IMR-90 (cell line): ENCODE results near the gene COG2. TPM values are rescaled to one million over a fixed set of nuclear protein-coding genes. Genes with fewer than 3 reads are reported as not detected.

Experiments
- ATAC-seq: fragments of 200-7000 bp; cut with Tn5 transposase; 2 replicates; pipeline ENCODE4 v1.9.1; 2020; ENCODE audit warnings: low read depth, mild to moderate bottlenecking, moderate library complexity
- BruUV-seq: library from RNA; stranded (reverse); fragments of 400-500 nt; replicated peaks from 2 replicates; lab custom pipeline; 2021; lab: Mats Ljungman, UMichigan
- CTCF ChIA-PET: fragments of 300-600 bp; formaldehyde crosslinking; extraction: SDS; loops from one replicate; lab custom pipeline; 2021; ENCODE audit warnings: antibody characterized with exemption; lab: Yijun Ruan, JAX
- POLR2A ChIA-PET: fragments of 300-600 bp; sonication (Branson Sonifier 250); formaldehyde crosslinking; loops from one replicate; lab custom pipeline; 2022; ENCODE audit warnings: antibody characterized with exemption; ENCODE audit not compliant: unreplicated experiment; lab: Charles Lee
- DNase-seq: peaks from one replicate; pipeline ENCODE4 v3.0.0; 2013
- H2AFZ ChIP-seq: replicated peaks from 2 replicates; pipeline ENCODE3; 2013; ENCODE audit warnings: low read length, mild to moderate bottlenecking; ENCODE audit not compliant: poor library complexity
- H2AK5ac ChIP-seq: 2 replicates; pipeline ENCODE4 v1.6.1; 2013; ENCODE audit warnings: low read depth, low read length, inconsistent platforms
- H2AK9ac ChIP-seq: replicated peaks from 2 replicates; pipeline ENCODE3; 2013; ENCODE audit warnings: mild to moderate bottlenecking, low read depth, low read length, moderate library complexity; ENCODE audit not compliant: poor library complexity
- H2BK120ac ChIP-seq: 2 replicates; pipeline ENCODE4 v1.6.1; 2013; ENCODE audit warnings: low read depth, low read length, inconsistent platforms
- H2BK15ac ChIP-seq: 3 replicates; pipeline ENCODE4 v1.6.1; 2013; ENCODE audit warnings: low read depth, low read length, inconsistent platforms
- H2BK20ac ChIP-seq: 2 replicates; pipeline ENCODE4 v1.6.1; 2013; ENCODE audit warnings: low read depth, mild to moderate bottlenecking, inconsistent platforms, low read length, moderate library complexity
- H2BK5ac ChIP-seq: 2 replicates; pipeline ENCODE4 v1.6.1; 2013; ENCODE audit warnings: mild to moderate bottlenecking, low read depth, low read length, inconsistent platforms; ENCODE audit not compliant: poor library complexity, severe bottlenecking
- H3K14ac ChIP-seq: replicated peaks from 2 replicates; pipeline ENCODE4 v1.6.1; 2013; ENCODE audit warnings: low read depth, low read length, inconsistent platforms
- H3K18ac ChIP-seq: 2 replicates; pipeline ENCODE4 v1.6.1; 2013; ENCODE audit warnings: low read depth, low read length, control low read depth
- H3K23ac ChIP-seq: 2 replicates; pipeline ENCODE4 v1.6.1; 2013; ENCODE audit warnings: low read depth, low read length, inconsistent platforms
- H3K27ac ChIP-seq: 2 replicates; pipeline ENCODE4 v1.5.1; 2013; ENCODE audit warnings: mild to moderate bottlenecking, control low read depth, low read length; ENCODE audit not compliant: insufficient read depth
- H3K27me3 ChIP-seq: 2 replicates; pipeline ENCODE4 v1.6.1; 2013; ENCODE audit warnings: low read length; ENCODE audit not compliant: control insufficient read depth, insufficient read depth
- H3K36me3 ChIP-seq: 2 replicates; pipeline ENCODE4 v1.6.1; 2013; ENCODE audit warnings: low read length, mixed read lengths; ENCODE audit not compliant: control insufficient read depth, insufficient read depth
- H3K4ac ChIP-seq: 2 replicates; pipeline ENCODE4 v1.6.1; 2013; ENCODE audit warnings: low read depth, low read length, inconsistent platforms
- H3K4me1 ChIP-seq: 2 replicates; pipeline ENCODE4 v1.6.1; 2013; ENCODE audit warnings: low read length, mixed read lengths; ENCODE audit not compliant: control insufficient read depth, insufficient read depth
- H3K4me2 ChIP-seq: 2 replicates; pipeline ENCODE4 v1.6.1; 2013; ENCODE audit warnings: low read depth, mild to moderate bottlenecking, control low read depth, low read length, moderate library complexity
- H3K4me3 ChIP-seq: 2 replicates; pipeline ENCODE4 v1.5.1; 2013; ENCODE audit warnings: low read depth, mild to moderate bottlenecking, control low read depth, low read length, moderate library complexity; ENCODE audit not compliant: insufficient read depth
- H3K56ac ChIP-seq: 2 replicates; pipeline ENCODE4 v1.6.1; 2013; ENCODE audit warnings: low read length, inconsistent platforms; ENCODE audit not compliant: insufficient read depth; ENCODE audit errors: extremely low read depth
- H3K79me1 ChIP-seq, 2 experiments: 2 replicates each; pipeline ENCODE4 v1.6.1; 2013; ENCODE audit warnings: low read length in 2 of 2, inconsistent platforms in 1 of 2, low read depth in 1 of 2
- H3K9ac ChIP-seq: 2 replicates; pipeline ENCODE4 v1.6.1; 2013; ENCODE audit warnings: low read depth, low read length, control low read depth
- H3K9me1 ChIP-seq: 2 replicates; pipeline ENCODE4 v1.6.1; 2013; ENCODE audit warnings: low read length, inconsistent platforms; ENCODE audit not compliant: insufficient read depth
- H3K9me3 ChIP-seq: 2 replicates; pipeline ENCODE4 v1.6.1; 2013; ENCODE audit warnings: low read length; ENCODE audit not compliant: control insufficient read depth, insufficient read depth
- H4K20me1 ChIP-seq: 2 replicates; pipeline ENCODE4 v1.6.1; 2013; ENCODE audit warnings: low read length, inconsistent platforms; ENCODE audit not compliant: insufficient read depth
- H4K5ac ChIP-seq: 2 replicates; pipeline ENCODE4 v1.6.1; 2013; ENCODE audit warnings: mild to moderate bottlenecking, low read depth, low read length, control low read depth
- H4K8ac ChIP-seq, 2 experiments: 2 replicates each; pipeline ENCODE4 v1.6.1; 2013; ENCODE audit warnings: low read depth in 2 of 2, low read length in 2 of 2, control low read depth in 1 of 2, inconsistent platforms in 1 of 2
- H4K91ac ChIP-seq: 2 replicates; pipeline ENCODE4 v1.6.1; 2013; ENCODE audit warnings: low read depth, low read length, inconsistent platforms; ENCODE audit not compliant: insufficient read depth
- BHLHE40 ChIP-seq: fragments of 150-350 bp; IDR thresholded peaks from 2 replicates; pipeline ENCODE4 v1.6.1; 2016; ENCODE audit warnings: mild to moderate bottlenecking, low read depth, low read length
- CEBPB ChIP-seq: IDR thresholded peaks from 2 replicates; pipeline ENCODE4 v1.6.1; 2012; ENCODE audit warnings: low read depth, low read length, improper control_type of control experiment
- CHD1 ChIP-seq: IDR thresholded peaks from 2 replicates; pipeline ENCODE4 v1.6.1; 2012; ENCODE audit warnings: low read depth, low read length, improper control_type of control experiment
- MAFK ChIP-seq: IDR thresholded peaks from 2 replicates; pipeline ENCODE4 v1.6.1; 2012; ENCODE audit warnings: low read depth, low read length, improper control_type of control experiment
- NFE2L2 ChIP-seq: fragments of 150-350 bp; IDR thresholded peaks from 2 replicates; pipeline ENCODE4 v1.6.1; 2016; ENCODE audit warnings: low read depth, mild to moderate bottlenecking, low read length
- RCOR1 ChIP-seq: IDR thresholded peaks from 2 replicates; pipeline ENCODE4 v1.6.1; 2012; ENCODE audit warnings: mild to moderate bottlenecking, low read length, improper control_type of control experiment; ENCODE audit not compliant: insufficient replicate concordance
- SMC3 ChIP-seq: fragments of 150-350 bp; IDR thresholded peaks from 2 replicates; pipeline ENCODE4 v1.6.1; 2016; ENCODE audit warnings: low read depth, mild to moderate bottlenecking, antibody characterized with exemption, low read length, moderate library complexity
- WGBS, 2 experiments: methylation state at CpG; one replicate each; pipeline versions ENCODE4 v1.1.5 to v1.1.7; 2013; ENCODE audit warnings: missing lambda C conversion rate in 2 of 2; ENCODE audit not compliant: insufficient read length in 1 of 2; ENCODE audit errors: extremely low coverage in 2 of 2; 5-methylcytosine and 5-hydroxymethylcytosine counted together
- dilution Hi-C: fragments of 300-500 bp; cut with HindIII; formaldehyde crosslinking; loops from one replicate; pipeline ENCODE4 v1.14.3; 2018; ENCODE audit warnings: low sequenced_read_pairs; ENCODE audit not compliant: unreplicated experiment
- in situ Hi-C: fragments of 300-500 bp; cut with MboI; formaldehyde crosslinking; loops from 3 replicates; pipeline ENCODE4 v1.14.3; 2019; ENCODE audit warnings: low sequenced_read_pairs, inconsistent platforms, mixed read lengths
- intact Hi-C: fragments of 100-400 bp; cut with micrococcal nuclease; formaldehyde crosslinking; loops from 2 replicates; pipeline ENCODE4 v1.10.0; 2022
- polyA plus RNA-seq, 3 experiments: library from polyadenylated mRNA; depleted of rRNA; stranded (reverse); fragments of >200 nt; gene quantifications; 2 replicates each; pipeline ENCODE4 v1.2.3, GENCODE V29; 2012; ENCODE audit warnings: low replicate concordance in 1 of 3
- total RNA-seq: library from RNA; depleted of rRNA; stranded (reverse); fragments of >200 nt; gene quantifications from 2 replicates; pipeline ENCODE4 v1.2.3, GENCODE V29; 2012
- TF ChIP-seq, protein P1 (sequence below): fragments of 150-350 bp; IDR thresholded peaks from 2 replicates; pipeline ENCODE4 v1.6.1; 2016; ENCODE audit warnings: low read depth, mild to moderate bottlenecking, low read length, moderate library complexity, borderline replicate concordance
- TF ChIP-seq, protein P2 (sequence below): conservative IDR thresholded peaks from 2 replicates; pipeline ENCODE4 v1.5.1; 2012; ENCODE audit warnings: mild to moderate bottlenecking, low read depth, low read length, improper control_type of control experiment

The COG2 gene
- total and polyA plus RNA-seq, 2 of the 4 experiments (the other 2 are of a cell fraction): 9.1 to 16.7 TPM

DNA sequence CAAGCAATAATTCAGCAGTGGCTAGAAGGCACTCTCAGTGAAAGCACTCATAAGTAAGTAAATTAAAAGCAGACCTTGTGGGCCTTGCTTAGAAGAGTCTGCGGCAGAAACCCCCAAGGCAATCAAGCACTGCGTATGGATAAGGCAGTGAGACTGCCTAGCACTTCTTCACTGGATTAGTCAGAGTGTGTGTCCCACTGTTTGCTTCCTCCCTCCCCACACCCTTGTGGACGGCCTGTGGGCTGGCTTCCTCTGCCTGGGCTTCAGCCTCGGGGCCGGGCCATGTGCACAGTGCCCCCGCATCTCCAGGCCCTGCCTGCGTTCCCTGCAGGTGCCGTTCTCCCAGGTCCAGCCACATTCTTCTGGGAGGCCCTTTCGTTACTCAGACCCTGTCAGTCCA is 47.8 kb downstream of the COG2 start:
- Histone ChIP-seq H3K4me1 (no peaks in the 10 kb centered on the region), H2BK15ac (no peak overlapping the region), H3K27me3 (no peaks in the 10 kb centered on the region), H4K20me1 (no peaks in the 10 kb centered on the region; the same call in 1 of the 2 replicates), H4K8ac (no peak overlapping the region), H2BK5ac (no peak overlapping the region), H3K56ac (no peak overlapping the region), H3K36me3 (peaks cover 45% of the 10 kb centered on the region), H2BK20ac (no peak overlapping the region), H3K4me3 (no peak overlapping the region), H3K23ac (no peak overlapping the region), H3K9me1 (no peaks in the 10 kb centered on the region), H3K18ac (no peak overlapping the region), H2AK9ac (no peak overlapping the region), H2AK5ac (no peak overlapping the region), H3K27ac (no peak overlapping the region), H3K9ac (no peak overlapping the region), H2BK120ac (no peak overlapping the region), H3K79me1 (no peaks in the 10 kb centered on the region), H3K4me2 (no peak overlapping the region), H4K5ac (no peak overlapping the region), H2AFZ (peak overlapping the region; percentile 56), H4K91ac (no peak overlapping the region), H3K14ac (no peak overlapping the region), H3K4ac (no peak overlapping the region), H3K9me3 (no peaks in the 10 kb centered on the region)
- ChIA-PET POLR2A (no interaction called here), CTCF (no interaction called here)
- BruUV-seq: no TSS peak
- no peak for ATAC-seq
- DNase-seq: no peak
- in situ Hi-C loops (no loop called here), intact Hi-C loops (no loop called here), dilution Hi-C loops (no loop called here)
- no CpG with 5 or more reads among the region's 9 CpGs for WGBS, 2 experiments
- TF ChIP-seq NFE2L2 (no peak), BHLHE40 (no peak), RCOR1 (no peak), CEBPB (no peak), SMC3 (no peak), CHD1 (no peak), MAFK (no peak)
- TF ChIP-seq, protein P1, sequence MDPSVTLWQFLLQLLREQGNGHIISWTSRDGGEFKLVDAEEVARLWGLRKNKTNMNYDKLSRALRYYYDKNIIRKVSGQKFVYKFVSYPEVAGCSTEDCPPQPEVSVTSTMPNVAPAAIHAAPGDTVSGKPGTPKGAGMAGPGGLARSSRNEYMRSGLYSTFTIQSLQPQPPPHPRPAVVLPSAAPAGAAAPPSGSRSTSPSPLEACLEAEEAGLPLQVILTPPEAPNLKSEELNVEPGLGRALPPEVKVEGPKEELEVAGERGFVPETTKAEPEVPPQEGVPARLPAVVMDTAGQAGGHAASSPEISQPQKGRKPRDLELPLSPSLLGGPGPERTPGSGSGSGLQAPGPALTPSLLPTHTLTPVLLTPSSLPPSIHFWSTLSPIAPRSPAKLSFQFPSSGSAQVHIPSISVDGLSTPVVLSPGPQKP: no peak
- TF ChIP-seq, protein P2, sequence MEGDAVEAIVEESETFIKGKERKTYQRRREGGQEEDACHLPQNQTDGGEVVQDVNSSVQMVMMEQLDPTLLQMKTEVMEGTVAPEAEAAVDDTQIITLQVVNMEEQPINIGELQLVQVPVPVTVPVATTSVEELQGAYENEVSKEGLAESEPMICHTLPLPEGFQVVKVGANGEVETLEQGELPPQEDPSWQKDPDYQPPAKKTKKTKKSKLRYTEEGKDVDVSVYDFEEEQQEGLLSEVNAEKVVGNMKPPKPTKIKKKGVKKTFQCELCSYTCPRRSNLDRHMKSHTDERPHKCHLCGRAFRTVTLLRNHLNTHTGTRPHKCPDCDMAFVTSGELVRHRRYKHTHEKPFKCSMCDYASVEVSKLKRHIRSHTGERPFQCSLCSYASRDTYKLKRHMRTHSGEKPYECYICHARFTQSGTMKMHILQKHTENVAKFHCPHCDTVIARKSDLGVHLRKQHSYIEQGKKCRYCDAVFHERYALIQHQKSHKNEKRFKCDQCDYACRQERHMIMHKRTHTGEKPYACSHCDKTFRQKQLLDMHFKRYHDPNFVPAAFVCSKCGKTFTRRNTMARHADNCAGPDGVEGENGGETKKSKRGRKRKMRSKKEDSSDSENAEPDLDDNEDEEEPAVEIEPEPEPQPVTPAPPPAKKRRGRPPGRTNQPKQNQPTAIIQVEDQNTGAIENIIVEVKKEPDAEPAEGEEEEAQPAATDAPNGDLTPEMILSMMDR: no peak
